A673 (cell line): ENCODE measurements around the gene TTLL5. TPM values are rescaled to one million over a fixed set of nuclear protein-coding genes. Genes with fewer than 3 reads are reported as not detected.

ENCODE experiments used
- BruUV-seq: library from RNA; stranded (reverse); fragments of 400-500 nt; replicated peaks from 2 replicates; lab custom pipeline; 2021; lab: Mats Ljungman, UMichigan
- CTCF ChIA-PET: fragments of 300-600 bp; sonication (Branson Sonifier 250); formaldehyde crosslinking; loops from one replicate; lab custom pipeline; 2022; ENCODE audit warnings: antibody characterized with exemption; lab: Charles Lee
- POLR2A ChIA-PET: fragments of 300-600 bp; sonication (Branson Sonifier 250); formaldehyde crosslinking; loops from one replicate; lab custom pipeline; 2022; ENCODE audit warnings: antibody characterized with exemption; ENCODE audit not compliant: low non-redundant PET; lab: Charles Lee
- DNase-seq: peaks from one replicate; pipeline ENCODE4 v3.0.0-alpha.2; 2015; ENCODE audit warnings: low spot score
- H3K27ac ChIP-seq: fragments of 200-600 bp; sonication (generic); 2 replicates; pipeline ENCODE4 v1.5.1; 2016; ENCODE audit warnings: mixed run types, low read depth, mild to moderate bottlenecking, mixed read lengths, antibody characterized with exemption, low read length; ENCODE audit not compliant: poor library complexity, severe bottlenecking
- H3K27me3 ChIP-seq: fragments of 200-600 bp; sonication (generic); replicated peaks from 2 replicates; pipeline ENCODE4 v1.6.1; 2017; ENCODE audit warnings: mixed run types, low read depth, mild to moderate bottlenecking, mixed read lengths, antibody characterized with exemption, low read length; ENCODE audit not compliant: insufficient read depth, poor library complexity
- H3K36me3 ChIP-seq: fragments of 200-600 bp; sonication (generic); 2 replicates; pipeline ENCODE4 v1.6.1; 2016; ENCODE audit warnings: mixed run types, mild to moderate bottlenecking, mixed read lengths, antibody characterized with exemption, low read length; ENCODE audit not compliant: insufficient read depth, poor library complexity, severe bottlenecking
- H3K4me1 ChIP-seq: fragments of 200-600 bp; sonication (generic); 2 replicates; pipeline ENCODE4 v1.6.1; 2017; ENCODE audit warnings: mixed run types, mild to moderate bottlenecking, mixed read lengths, antibody characterized with exemption, low read length; ENCODE audit not compliant: insufficient read depth, poor library complexity, severe bottlenecking
- H3K4me3 ChIP-seq: fragments of 200-600 bp; sonication (generic); 2 replicates; pipeline ENCODE4 v1.5.1; 2016; ENCODE audit warnings: low read depth, mixed run types, mild to moderate bottlenecking, mixed read lengths, low read length; ENCODE audit not compliant: poor library complexity, severe bottlenecking
- H3K9me3 ChIP-seq: fragments of 200-600 bp; sonication (generic); 2 replicates; pipeline ENCODE4 v1.6.1; 2016; ENCODE audit warnings: mixed run types, low read depth, mild to moderate bottlenecking, mixed read lengths, antibody characterized with exemption, low read length; ENCODE audit not compliant: poor library complexity, severe bottlenecking
- EZH2 ChIP-seq: fragments of 200-600 bp; sonication (generic); IDR thresholded peaks from 2 replicates; pipeline ENCODE4 v1.6.1; 2017; ENCODE audit warnings: borderline replicate concordance, low read depth, mild to moderate bottlenecking, mixed read lengths, antibody characterized with exemption, low read length; ENCODE audit not compliant: poor library complexity, severe bottlenecking
- intact Hi-C: fragments of 100-400 bp; cut with micrococcal nuclease; formaldehyde crosslinking; loops from one replicate; pipeline ENCODE4 v1.10.0; 2022; ENCODE audit not compliant: unreplicated experiment
- total RNA-seq: library from RNA; stranded (reverse); gene quantifications from 2 replicates; pipeline ENCODE4 v1.2.3, GENCODE V29; 2021
- TF ChIP-seq, protein P1 (sequence below): fragments of 300-800, 200-600 bp; sonication (generic); conservative IDR thresholded peaks from 2 replicates; pipeline ENCODE4 v1.5.1; 2017; ENCODE audit warnings: low read depth, mild to moderate bottlenecking, antibody characterized with exemption, low read length, moderate library complexity, mixed read lengths

The TTLL5 gene
- total RNA-seq, 1 experiment from 2014 or later: 56.7 TPM

DNA sequence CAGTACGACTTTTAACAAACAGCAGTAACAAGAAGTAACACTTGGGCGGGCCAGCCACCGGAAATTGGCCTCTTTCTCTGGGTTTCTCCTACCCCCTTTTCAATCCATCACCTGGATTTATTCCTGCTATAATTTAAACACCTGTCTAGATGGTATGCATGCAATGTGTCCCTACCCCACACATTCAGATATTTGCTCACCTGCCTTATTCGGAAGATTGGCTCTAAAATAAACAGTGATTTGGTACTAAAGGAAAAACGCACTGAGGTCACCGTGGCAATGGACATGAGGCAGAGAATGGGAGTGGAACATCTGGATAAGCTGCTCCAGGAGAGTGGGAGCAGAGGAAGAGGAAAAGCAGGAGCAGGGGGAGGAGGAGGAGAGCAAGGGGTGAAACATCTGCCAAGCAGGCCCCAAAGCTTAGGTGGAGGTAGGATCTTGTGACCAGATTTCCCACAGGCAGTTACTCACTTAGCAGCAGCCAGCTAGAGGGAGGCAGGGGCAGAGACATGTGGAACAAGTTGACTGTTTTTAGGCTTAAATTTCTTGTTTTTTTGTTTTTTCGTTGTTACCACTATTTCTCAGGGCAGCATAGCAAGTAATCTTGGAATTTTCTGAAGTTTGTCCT lies 150.9 kb downstream of the TTLL5 start:
- Histone ChIP-seq H3K4me1 (no peaks in the 10 kb centered on the region), H3K36me3 (no peaks in the 10 kb centered on the region), H3K9me3 (no peaks in the 10 kb centered on the region), H3K4me3 (no peak overlapping the region), H3K27ac (no peak overlapping the region), H3K27me3 (no peaks in the 10 kb centered on the region)
- CTCF ChIA-PET: no interaction called here
- BruUV-seq: no TSS peak
- TF ChIP-seq, protein P1, sequence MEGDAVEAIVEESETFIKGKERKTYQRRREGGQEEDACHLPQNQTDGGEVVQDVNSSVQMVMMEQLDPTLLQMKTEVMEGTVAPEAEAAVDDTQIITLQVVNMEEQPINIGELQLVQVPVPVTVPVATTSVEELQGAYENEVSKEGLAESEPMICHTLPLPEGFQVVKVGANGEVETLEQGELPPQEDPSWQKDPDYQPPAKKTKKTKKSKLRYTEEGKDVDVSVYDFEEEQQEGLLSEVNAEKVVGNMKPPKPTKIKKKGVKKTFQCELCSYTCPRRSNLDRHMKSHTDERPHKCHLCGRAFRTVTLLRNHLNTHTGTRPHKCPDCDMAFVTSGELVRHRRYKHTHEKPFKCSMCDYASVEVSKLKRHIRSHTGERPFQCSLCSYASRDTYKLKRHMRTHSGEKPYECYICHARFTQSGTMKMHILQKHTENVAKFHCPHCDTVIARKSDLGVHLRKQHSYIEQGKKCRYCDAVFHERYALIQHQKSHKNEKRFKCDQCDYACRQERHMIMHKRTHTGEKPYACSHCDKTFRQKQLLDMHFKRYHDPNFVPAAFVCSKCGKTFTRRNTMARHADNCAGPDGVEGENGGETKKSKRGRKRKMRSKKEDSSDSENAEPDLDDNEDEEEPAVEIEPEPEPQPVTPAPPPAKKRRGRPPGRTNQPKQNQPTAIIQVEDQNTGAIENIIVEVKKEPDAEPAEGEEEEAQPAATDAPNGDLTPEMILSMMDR: no peak
- no peak for TF ChIP-seq EZH2
- intact Hi-C loops: no loop called here
- DNase-seq: no peak
- POLR2A ChIA-PET: no interaction called here

DNA sequence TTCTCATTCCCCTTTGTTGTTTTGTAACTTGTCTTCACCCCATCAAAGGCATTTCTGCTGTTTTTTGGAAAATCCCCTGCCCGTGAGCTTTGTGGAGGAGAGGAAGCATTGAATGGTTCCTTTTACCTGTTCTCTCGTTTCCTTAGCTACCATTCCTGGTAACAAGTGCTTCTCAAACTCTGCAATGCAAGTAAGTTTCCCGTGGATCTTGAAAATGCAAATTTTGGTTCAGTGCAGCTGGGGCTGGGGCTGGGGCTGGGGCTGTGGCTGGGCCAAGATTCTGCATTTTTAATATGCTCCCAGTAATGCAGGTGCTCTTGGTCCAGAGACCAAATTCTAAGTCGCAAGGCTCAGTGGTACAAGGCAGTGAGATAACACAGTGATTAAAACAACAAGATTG lies 151.6 kb downstream of the TTLL5 start:
- intact Hi-C loops: no loop called here
- Histone ChIP-seq H3K36me3 (no peaks in the 10 kb centered on the region), H3K27ac (no peak overlapping the region), H3K9me3 (no peaks in the 10 kb centered on the region), H3K4me3 (no peak overlapping the region), H3K4me1 (no peaks in the 10 kb centered on the region), H3K27me3 (no peaks in the 10 kb centered on the region)
- ChIA-PET CTCF (no interaction called here), POLR2A (no interaction called here)
- TF ChIP-seq EZH2: no peak
- TF ChIP-seq, protein P1: no peak
- BruUV-seq: no TSS peak
- DNase-seq: no peak

DNA sequence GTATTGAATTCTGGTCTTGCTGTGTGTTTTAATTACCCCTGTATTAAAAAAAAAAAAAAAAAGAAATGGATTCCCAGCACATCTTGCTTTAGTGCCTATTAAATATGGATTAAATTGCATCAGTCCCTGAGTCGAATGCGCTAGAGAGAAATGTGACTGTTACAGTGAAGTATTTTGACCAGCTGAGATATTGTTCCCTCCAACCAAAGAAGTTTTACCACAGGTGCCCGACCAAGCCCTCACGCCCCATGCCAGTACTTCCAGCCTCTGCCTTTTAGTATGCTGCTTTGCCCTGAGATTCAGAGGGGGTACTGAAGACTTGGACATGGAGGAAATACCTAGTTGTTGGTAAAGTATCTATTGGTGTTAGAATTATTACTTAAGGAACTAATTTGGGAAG lies 159.7 kb downstream of the TTLL5 start:
- BruUV-seq: no TSS peak
- CTCF ChIA-PET: no interaction called here
- Histone ChIP-seq H3K27ac (no peak overlapping the region), H3K27me3 (no peaks in the 10 kb centered on the region), H3K4me1 (no peaks in the 10 kb centered on the region), H3K36me3 (peaks cover 11% of the 10 kb centered on the region), H3K4me3 (no peak overlapping the region), H3K9me3 (no peaks in the 10 kb centered on the region)
- no peak for DNase-seq
- TF ChIP-seq, protein P1: no peak
- no peak for TF ChIP-seq EZH2
- POLR2A ChIA-PET: interaction anchor here (0.7 kb wide), 1 partner anchor 59 kb away, joined by 14 read pairs; no protein-coding TSS in a partner anchor
- intact Hi-C loops: no loop called here
